ENCODE results near the gene PRR35. TPM values are rescaled to one million over a fixed set of nuclear protein-coding genes. Genes with fewer than 3 reads are reported as not detected.

The PRR35 gene
- polyA plus RNA-seq, 3 donors = not detected

- H3K79me2 ChIP-seq (ENCODE audit: insufficient read depth, low read length) = peaks cover 11% of the 10 kb centered on the region
- no peak overlapping the region for H3K4me3 Mint-ChIP-seq
- no peak overlapping the region for H3K4me2 ChIP-seq (replicated peaks; ENCODE audit: extremely low read depth, low read length, poor library complexity, severe bottlenecking)
- no peak overlapping the region for H3K27ac Mint-ChIP-seq
- peaks cover 21% of the 10 kb centered on the region for H3K4me1 Mint-ChIP-seq
- H3K27ac ChIP-seq (ENCODE audit: low read depth in 1 of 2, low read length in 2 of 2) = no peak overlapping the region
- TF ChIP-seq CTCF (IDR thresholded peaks at IDR 0.05) = no peak
- no peaks in the 10 kb centered on the region for H3K9me3 ChIP-seq (replicated peaks in 1 of 2; ENCODE audit: control insufficient read depth in 1 of 2, insufficient read depth in 1 of 2, low read length in 2 of 2)
- H3K27me3 Mint-ChIP-seq (ENCODE audit: low read depth in 3 of 3) = peaks cover 0 to 6% (median 2%) of the 10 kb centered on the region in 3 donors
- H3K36me3 Mint-ChIP-seq = peaks cover 4 to 6% of the 10 kb centered on the region in 2 donors
- peaks cover 0 to 2% (median 0%) of the 10 kb centered on the region in 7 donors for H3K9me3 Mint-ChIP-seq
- DNase-seq = no peak
- H3K27me3 ChIP-seq (ENCODE audit: control insufficient read depth in 2 of 2, insufficient read depth in 2 of 2, low read length in 2 of 2) = no peaks in the 10 kb centered on the region
- H3K36me3 ChIP-seq (replicated peaks in 1 of 2; ENCODE audit: control insufficient read depth in 1 of 2, insufficient read depth in 2 of 2, low read length in 2 of 2) = peaks cover 11 to 13% of the 10 kb centered on the region in 2 donors
- 95% methylated on average over 46 of the region's 46 CpGs for WGBS (ENCODE audit: insufficient coverage)
- H3K4me3 ChIP-seq (replicated peaks in 1 of 3; ENCODE audit: low read depth in 2 of 3, low read length in 3 of 3) = no peak overlapping the region
- H3K9ac ChIP-seq (ENCODE audit: insufficient read depth, low read length, poor library complexity, severe bottlenecking) = no peak overlapping the region
- intact Hi-C loops (cut with micrococcal nuclease) = no loop called here
- no peak overlapping the region for H2AFZ ChIP-seq (ENCODE audit: insufficient read depth, low read depth, low read length, poor library complexity, severe bottlenecking)
- peaks cover 14 to 19% of the 10 kb centered on the region in 2 donors for H3K4me1 ChIP-seq (ENCODE audit: control insufficient read depth in 1 of 2, insufficient read depth in 2 of 2, low read length in 2 of 2)
- no peaks in the 10 kb centered on the region for H4K20me1 ChIP-seq (ENCODE audit: insufficient read depth, low read length)
These were observed 14.0 kb downstream of the PRR35 start for GRCh38 chr16:574021-574760.

- Mint-ChIP-seq H3K4me3 (no peak overlapping the region), H3K27ac (no peak overlapping the region), H3K36me3 (peaks cover 4 to 6% of the 10 kb centered on the region in 2 donors), H3K4me1 (peaks cover 14% of the 10 kb centered on the region), H3K9me3 (peaks cover 0 to under 1% (median 0%) of the 10 kb centered on the region in 7 donors), H3K27me3 (ENCODE audit: low read depth in 3 of 3) (peaks cover 0 to 6% (median 2%) of the 10 kb centered on the region in 3 donors)
- no peak for DNase-seq
- Histone ChIP-seq H3K4me3 (replicated peaks in 1 of 3; ENCODE audit: low read depth in 2 of 3, low read length in 3 of 3) (no peak overlapping the region), H3K27ac (ENCODE audit: low read depth in 1 of 2, low read length in 2 of 2) (no peak overlapping the region), H3K79me2 (ENCODE audit: insufficient read depth, low read length) (peaks cover 10% of the 10 kb centered on the region), H4K20me1 (ENCODE audit: insufficient read depth, low read length) (no peaks in the 10 kb centered on the region), H2AFZ (ENCODE audit: insufficient read depth, low read depth, low read length, poor library complexity, severe bottlenecking) (no peak overlapping the region), H3K9ac (ENCODE audit: insufficient read depth, low read length, poor library complexity, severe bottlenecking) (no peak overlapping the region), H3K4me2 (replicated peaks; ENCODE audit: extremely low read depth, low read length, poor library complexity, severe bottlenecking) (no peak overlapping the region), H3K36me3 (replicated peaks in 1 of 2; ENCODE audit: control insufficient read depth in 1 of 2, insufficient read depth in 2 of 2, low read length in 2 of 2) (peaks cover 11 to 13% of the 10 kb centered on the region in 2 donors), H3K4me1 (ENCODE audit: control insufficient read depth in 1 of 2, insufficient read depth in 2 of 2, low read length in 2 of 2) (peaks cover 6 to 9% of the 10 kb centered on the region in 2 donors), H3K9me3 (replicated peaks in 1 of 2; ENCODE audit: control insufficient read depth in 1 of 2, insufficient read depth in 1 of 2, low read length in 2 of 2) (no peaks in the 10 kb centered on the region), H3K27me3 (ENCODE audit: control insufficient read depth in 2 of 2, insufficient read depth in 2 of 2, low read length in 2 of 2) (no peaks in the 10 kb centered on the region)
- intact Hi-C loops (cut with micrococcal nuclease) = loop anchor here (5.0 kb wide), 2 partner anchors 37 to 87 kb away; no protein-coding TSS in a partner anchor
- 93% methylated on average over 32 of the region's 36 CpGs for WGBS (ENCODE audit: insufficient coverage)
- TF ChIP-seq CTCF (IDR thresholded peaks at IDR 0.05) = no peak
These were observed 15.4 kb downstream of the PRR35 start for GRCh38 chr16:575354-576196.
